Mesenchymal stem cell (in vitro differentiated cells and primary cell): ENCODE measurements around the gene SLC2A10.

Source experiments
- DNase-seq: peaks from one replicate; pipeline ENCODE4 v3.0.0-alpha.2; 2013
- H2AFZ ChIP-seq: one replicate; pipeline ENCODE4 v1.6.1; 2013; ENCODE audit warnings: low read depth, mild to moderate bottlenecking, control low read depth, inconsistent platforms, low read length, moderate library complexity
- H2AK5ac ChIP-seq: 2 replicates; pipeline ENCODE4 v1.6.1; 2013; ENCODE audit warnings: low read length, moderate library complexity, mild to moderate bottlenecking, inconsistent platforms; ENCODE audit not compliant: severe bottlenecking
- H2BK120ac ChIP-seq: one replicate; pipeline ENCODE4 v1.6.1; 2013; ENCODE audit warnings: low read depth, mild to moderate bottlenecking, inconsistent platforms, low read length, moderate library complexity
- H2BK12ac ChIP-seq, 2 experiments: one replicate each; pipeline ENCODE4 v1.6.1; 2013; ENCODE audit warnings: inconsistent platforms in 2 of 2, low read length in 2 of 2, mild to moderate bottlenecking in 2 of 2, moderate library complexity in 2 of 2, control low read depth in 1 of 2
- H2BK15ac ChIP-seq: one replicate; pipeline ENCODE4 v1.6.1; 2013; ENCODE audit warnings: mild to moderate bottlenecking, low read depth, inconsistent platforms; ENCODE audit not compliant: poor library complexity, severe bottlenecking
- H2BK5ac ChIP-seq: 2 replicates; pipeline ENCODE4 v1.6.1; 2013; ENCODE audit warnings: low read depth, mild to moderate bottlenecking, low read length, control low read depth, inconsistent platforms; ENCODE audit not compliant: poor library complexity, severe bottlenecking
- H3K14ac ChIP-seq, 2 experiments: one replicate each; pipeline ENCODE4 v1.6.1; 2013; ENCODE audit warnings: inconsistent platforms in 2 of 2, low read length in 2 of 2, control low read depth in 1 of 2, mild to moderate bottlenecking in 1 of 2, moderate library complexity in 1 of 2
- H3K18ac ChIP-seq, 2 experiments: one replicate each; pipeline ENCODE4 v1.6.1; 2013; ENCODE audit warnings: inconsistent platforms in 2 of 2, low read length in 2 of 2, control low read depth in 1 of 2, low read depth in 1 of 2, mild to moderate bottlenecking in 1 of 2
- H3K23ac ChIP-seq, 2 experiments: one replicate each; pipeline ENCODE4 v1.6.1; 2013; ENCODE audit warnings: inconsistent platforms in 2 of 2, low read length in 2 of 2, mild to moderate bottlenecking in 2 of 2, moderate library complexity in 2 of 2, control low read depth in 1 of 2
- H3K27ac ChIP-seq: 2 replicates; pipeline ENCODE4 v1.5.1; 2013; ENCODE audit warnings: mild to moderate bottlenecking, moderate library complexity, low read length, control low read depth, inconsistent platforms; ENCODE audit not compliant: poor library complexity, severe bottlenecking
- H3K27me3 ChIP-seq, 2 experiments: 2 replicates each; pipeline versions ENCODE4 v1.6.1 to v1.7.0; 2013; ENCODE audit warnings: low read length in 2 of 2, mild to moderate bottlenecking in 2 of 2, moderate library complexity in 2 of 2, control low read depth in 1 of 2, inconsistent platforms in 1 of 2; ENCODE audit not compliant: control insufficient read depth in 1 of 2, insufficient read depth in 1 of 2
- H3K36me3 ChIP-seq, 2 experiments: 2 replicates each; pipeline versions ENCODE4 v1.6.1 to v1.7.0; 2013; ENCODE audit warnings: low read length in 2 of 2, control low read depth in 1 of 2, inconsistent platforms in 1 of 2, low read depth in 1 of 2, mild to moderate bottlenecking in 1 of 2; ENCODE audit not compliant: insufficient read depth in 2 of 2, control insufficient read depth in 1 of 2
- H3K4ac ChIP-seq, 2 experiments: one replicate each; pipeline ENCODE4 v1.6.1; 2013; ENCODE audit warnings: inconsistent platforms in 2 of 2, low read length in 2 of 2, mild to moderate bottlenecking in 2 of 2, moderate library complexity in 2 of 2, control low read depth in 1 of 2, low read depth in 1 of 2
- H3K4me1 ChIP-seq: 2 replicates; pipeline ENCODE4 v1.6.1; 2013; ENCODE audit warnings: low read depth, low read length, control low read depth; ENCODE audit not compliant: control insufficient read depth, insufficient read depth
- H3K4me2 ChIP-seq: 2 replicates; pipeline ENCODE4 v1.6.1; 2013; ENCODE audit warnings: low read length, mild to moderate bottlenecking, inconsistent platforms; ENCODE audit not compliant: poor library complexity, severe bottlenecking
- H3K4me3 ChIP-seq, 2 experiments: 2 replicates each; pipeline versions ENCODE4 v1.5.1 to v1.7.0; 2013; ENCODE audit warnings: low read length in 2 of 2, mild to moderate bottlenecking in 2 of 2, control low read depth in 1 of 2, low read depth in 1 of 2; ENCODE audit not compliant: insufficient read depth in 1 of 2
- H3K79me1 ChIP-seq: replicated peaks from 2 replicates; pipeline ENCODE4 v1.6.1; 2013; ENCODE audit warnings: mild to moderate bottlenecking, control low read depth, low read length, inconsistent platforms; ENCODE audit not compliant: poor library complexity, severe bottlenecking
- H3K9ac ChIP-seq: 2 replicates; pipeline ENCODE4 v1.7.0; 2013; ENCODE audit warnings: mild to moderate bottlenecking, low read length, moderate library complexity
- H3K9me3 ChIP-seq: 2 replicates; pipeline ENCODE4 v1.7.0; 2013; ENCODE audit warnings: mild to moderate bottlenecking, low read length; ENCODE audit not compliant: control insufficient read depth
- H4K8ac ChIP-seq: one replicate; pipeline ENCODE4 v1.6.1; 2013; ENCODE audit warnings: inconsistent platforms, mild to moderate bottlenecking, low read length, moderate library complexity
- H4K91ac ChIP-seq: one replicate; pipeline ENCODE4 v1.6.1; 2013; ENCODE audit warnings: mild to moderate bottlenecking, low read length, inconsistent platforms
- WGBS: methylation state at CpG from one replicate; pipeline ENCODE4 v1.1.7; 2013; ENCODE audit warnings: mixed read lengths; 5-methylcytosine and 5-hydroxymethylcytosine counted together

The SLC2A10 gene

DNA sequence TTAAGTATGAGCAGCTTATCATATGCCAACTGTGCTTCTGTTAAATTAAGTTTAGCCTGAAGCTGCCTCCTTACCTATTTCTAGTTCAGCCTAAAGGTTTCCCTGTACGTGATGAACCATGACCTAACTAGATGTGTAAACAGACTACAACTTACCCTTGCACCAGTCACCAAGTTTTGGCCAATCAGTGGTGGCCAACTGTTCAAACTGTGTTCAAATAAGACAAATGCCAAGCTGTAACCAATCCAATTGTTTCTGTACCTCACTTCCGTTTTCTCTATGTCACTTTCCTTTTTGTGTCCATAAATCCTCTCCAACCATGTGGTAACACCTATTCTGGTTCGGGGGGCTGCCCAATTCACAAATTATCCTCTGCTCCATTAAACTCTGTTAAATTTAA lies 6.0 kb upstream of the SLC2A10 start:
- Histone ChIP-seq H3K27ac (no peak overlapping the region), H2AK5ac (no peak overlapping the region)

DNA sequence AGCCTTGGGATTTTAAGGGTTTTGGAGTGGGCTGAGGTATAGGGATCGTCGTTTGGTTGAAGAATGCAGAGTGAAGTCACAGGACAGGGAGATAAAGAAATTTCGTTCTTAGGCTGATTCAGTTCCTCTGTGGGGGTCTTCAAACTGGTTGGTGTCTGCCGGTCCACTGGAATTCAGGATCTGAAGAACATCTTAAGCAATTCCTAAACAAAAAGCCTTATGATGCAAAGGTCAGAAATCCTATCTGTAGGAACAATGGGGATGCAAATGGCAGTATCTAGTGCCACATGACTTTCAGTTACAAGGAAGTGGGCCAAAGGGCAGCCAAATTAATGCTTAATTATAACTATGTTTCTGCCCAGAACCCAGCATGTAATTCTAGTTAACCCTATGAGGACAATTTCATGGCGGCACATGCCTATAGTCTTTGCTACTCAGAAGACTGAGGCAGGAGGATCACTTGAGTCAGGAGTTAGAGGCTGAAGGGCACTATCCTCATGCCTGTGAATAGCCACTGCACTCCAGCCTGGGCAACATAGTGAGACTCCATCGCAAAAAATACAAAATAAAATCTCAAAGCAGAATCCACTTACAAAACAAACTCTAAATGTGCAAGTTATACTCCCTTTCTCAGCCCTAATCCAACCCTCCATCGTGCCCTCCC lies 4.6 kb upstream of the SLC2A10 start:
- no peak overlapping the region for H2BK12ac ChIP-seq
- no peak overlapping the region for H2AFZ ChIP-seq
- no peaks in the 10 kb centered on the region for H3K36me3 ChIP-seq
- no peak overlapping the region for H4K8ac ChIP-seq
- H3K79me1 ChIP-seq: no peaks in the 10 kb centered on the region
- H3K9ac ChIP-seq: peak overlapping the region; percentile 79
- no peak for DNase-seq
- H3K14ac ChIP-seq: no peak overlapping the region
- H3K18ac ChIP-seq: no peak overlapping the region
- peak overlapping the region in 1 of 2 experiments; percentile 11 for H3K4ac ChIP-seq
- H2BK15ac ChIP-seq: no peak overlapping the region
- no peak overlapping the region for H3K27ac ChIP-seq
- no peak overlapping the region for H2AK5ac ChIP-seq
- no peak overlapping the region for H2BK5ac ChIP-seq
- H3K4me2 ChIP-seq: no peak overlapping the region
- peaks cover 4% of the 10 kb centered on the region for H3K4me1 ChIP-seq
- H4K91ac ChIP-seq: no peak overlapping the region
- H2BK120ac ChIP-seq: no peak overlapping the region
- H3K4me3 ChIP-seq: no peak overlapping the region
- H3K23ac ChIP-seq: no peak overlapping the region
- H3K27me3 ChIP-seq: peaks cover 0 to 9% of the 10 kb centered on the region in 2 experiments
- H3K9me3 ChIP-seq: peaks cover 4% of the 10 kb centered on the region
- WGBS: 55% methylated on average over 7 of the region's 7 CpGs

More for the DNA sequence above, 6.0 kb upstream of the SLC2A10 start:
- no peak overlapping the region for H3K4ac ChIP-seq
- no peak overlapping the region for H3K9ac ChIP-seq
- no peaks in the 10 kb centered on the region for H3K4me1 ChIP-seq
- no peak overlapping the region for H2BK120ac ChIP-seq
- H3K23ac ChIP-seq: no peak overlapping the region
- peaks cover 0 to 9% of the 10 kb centered on the region in 2 experiments for H3K27me3 ChIP-seq
- no peaks in the 10 kb centered on the region for H3K36me3 ChIP-seq
- no peak overlapping the region for H3K4me3 ChIP-seq
- no peak for DNase-seq
- no peak overlapping the region for H3K4me2 ChIP-seq
- no peak overlapping the region for H2AFZ ChIP-seq
- no peak overlapping the region for H3K14ac ChIP-seq
- no peak overlapping the region for H2BK12ac ChIP-seq
- WGBS: 93% methylated on average over 2 of the region's 3 CpGs
- peaks cover 4% of the 10 kb centered on the region for H3K9me3 ChIP-seq
- no peaks in the 10 kb centered on the region for H3K79me1 ChIP-seq
- H2BK15ac ChIP-seq: no peak overlapping the region
- H4K8ac ChIP-seq: no peak overlapping the region
- H3K18ac ChIP-seq: no peak overlapping the region
- no peak overlapping the region for H2BK5ac ChIP-seq
- no peak overlapping the region for H4K91ac ChIP-seq

DNA sequence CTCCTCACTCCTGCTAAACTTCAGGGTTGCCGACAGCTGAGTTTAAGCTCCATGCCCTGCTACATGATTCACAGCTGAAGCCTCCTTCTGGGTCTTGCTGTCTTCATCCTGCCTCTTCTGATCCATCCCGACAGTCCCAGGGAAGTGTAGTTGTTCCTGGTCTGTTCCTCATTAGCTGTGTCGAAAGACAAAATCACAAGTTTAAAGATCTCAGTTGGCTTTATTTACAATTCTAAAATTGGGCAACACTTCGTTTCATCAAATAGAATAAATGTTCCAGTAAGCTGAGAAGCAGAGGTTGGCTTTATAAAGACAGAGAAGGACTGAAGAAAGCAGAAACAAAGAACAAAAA lies 4.1 kb upstream of the SLC2A10 start:
- DNase-seq: peak; percentile 22
- H2BK120ac ChIP-seq: no peak overlapping the region
- H3K27ac ChIP-seq: no peak overlapping the region
- no peak overlapping the region for H3K23ac ChIP-seq
- peaks cover 0 to 7% of the 10 kb centered on the region in 2 experiments for H3K27me3 ChIP-seq
- no peak overlapping the region for H2BK15ac ChIP-seq
- H3K4ac ChIP-seq: peak overlapping the region in 1 of 2 experiments; percentile 11
- no peak overlapping the region for H2AK5ac ChIP-seq
- peaks cover 4% of the 10 kb centered on the region for H3K9me3 ChIP-seq
- H2BK5ac ChIP-seq: no peak overlapping the region
- no peak overlapping the region for H3K14ac ChIP-seq
- peak overlapping the region; percentile 79 for H3K9ac ChIP-seq
- H3K4me2 ChIP-seq: no peak overlapping the region
- no peak overlapping the region for H3K18ac ChIP-seq
- no peak overlapping the region for H3K4me3 ChIP-seq
- WGBS: 86% methylated on average over 2 of the region's 4 CpGs
- no peak overlapping the region for H2BK12ac ChIP-seq
- H2AFZ ChIP-seq: no peak overlapping the region
- H3K36me3 ChIP-seq: no peaks in the 10 kb centered on the region
- peaks cover 4% of the 10 kb centered on the region for H3K4me1 ChIP-seq
- H4K8ac ChIP-seq: no peak overlapping the region
- peaks cover under 1% of the 10 kb centered on the region for H3K79me1 ChIP-seq
- no peak overlapping the region for H4K91ac ChIP-seq

DNA sequence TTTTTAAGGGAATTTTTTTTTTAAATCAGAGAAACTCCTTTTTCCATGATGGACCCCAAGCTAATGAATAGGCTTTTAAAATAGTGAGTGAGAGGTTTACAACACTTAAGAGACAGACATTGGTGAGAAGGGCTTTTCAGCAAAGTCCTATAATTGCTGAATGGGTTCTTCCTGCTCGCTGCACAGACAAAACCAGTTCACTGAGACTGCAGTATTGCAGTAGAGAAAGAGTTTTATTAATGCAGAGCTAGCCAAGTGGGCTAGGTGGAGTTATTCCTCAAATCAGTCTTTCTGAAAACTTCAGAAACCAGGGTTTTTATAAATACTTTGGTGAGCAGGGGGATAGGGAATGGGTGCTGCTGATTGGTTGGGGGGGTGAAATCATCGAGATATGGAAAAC lies 3.2 kb upstream of the SLC2A10 start:
- no peak for DNase-seq
- Histone ChIP-seq H3K14ac (no peak overlapping the region), H2BK15ac (no peak overlapping the region), H3K27me3 (peaks cover 0 to 4% of the 10 kb centered on the region in 2 experiments), H2BK5ac (no peak overlapping the region), H2BK12ac (no peak overlapping the region), H3K4me1 (peaks cover 8% of the 10 kb centered on the region), H4K8ac (no peak overlapping the region), H3K27ac (no peak overlapping the region), H3K4ac (no peak overlapping the region), H3K23ac (no peak overlapping the region), H3K18ac (no peak overlapping the region), H3K9me3 (peaks cover 4% of the 10 kb centered on the region), H2AFZ (no peak overlapping the region), H3K4me2 (no peak overlapping the region), H3K4me3 (no peak overlapping the region), H2BK120ac (no peak overlapping the region), H3K79me1 (peaks cover 6% of the 10 kb centered on the region), H4K91ac (no peak overlapping the region), H2AK5ac (no peak overlapping the region), H3K9ac (peak overlapping the region; percentile 79), H3K36me3 (peaks cover 0 to 3% of the 10 kb centered on the region in 2 experiments)
- 81% methylated on average over 2 of the region's 2 CpGs for WGBS
